MCF 10A (cell line): ENCODE measurements around the gene ZDHHC22. TPM values are rescaled to one million over a fixed set of nuclear protein-coding genes. Genes with fewer than 3 reads are reported as not detected.
A peak's percentile ranks its signal among the peaks of the same experiment; 100 is the strongest.

ENCODE experiments used
- BruUV-seq: library from RNA; stranded (reverse); fragments of 400-500 nt; replicated peaks from 2 replicates; lab custom pipeline; 2021; lab: Mats Ljungman, UMichigan
- CTCF ChIA-PET: fragments of 300-600 bp; sonication (Branson Sonifier 250); formaldehyde crosslinking; extraction: SDS; loops from one replicate; lab custom pipeline; 2021; ENCODE audit warnings: antibody characterized with exemption, inconsistent platforms; lab: Yijun Ruan, JAX
- POLR2A ChIA-PET: fragments of 300-600, 350-650 bp; sonication (Branson Sonifier 250); formaldehyde crosslinking; extraction: SDS; loops from one replicate; lab custom pipeline; 2020; ENCODE audit warnings: antibody characterized with exemption, inconsistent platforms; lab: Yijun Ruan, JAX
- DNase-seq: peaks from one replicate; pipeline ENCODE4 v3.0.0-alpha.2; 2018; ENCODE audit not compliant: unreplicated experiment
- H3K27ac Mint-ChIP-seq: one replicate; pipeline ENCODE4 v1.8.0; 2022; ENCODE audit warnings: mild to moderate bottlenecking, low read depth, mixed read lengths; ENCODE audit not compliant: unreplicated experiment
- H3K27me3 Mint-ChIP-seq: one replicate; pipeline ENCODE4 v1.8.0; 2022; ENCODE audit warnings: mixed read lengths; ENCODE audit not compliant: insufficient read depth, unreplicated experiment
- H3K36me3 Mint-ChIP-seq: one replicate; pipeline ENCODE4 v1.8.0; 2022; ENCODE audit warnings: mild to moderate bottlenecking, moderate library complexity, mixed read lengths; ENCODE audit not compliant: insufficient read depth, unreplicated experiment
- H3K4me1 Mint-ChIP-seq: one replicate; pipeline ENCODE4 v1.8.0; 2022; ENCODE audit warnings: mixed read lengths; ENCODE audit not compliant: insufficient read depth, unreplicated experiment
- H3K4me3 Mint-ChIP-seq: one replicate; pipeline ENCODE4 v1.8.0; 2022; ENCODE audit warnings: mild to moderate bottlenecking, moderate library complexity, mixed read lengths; ENCODE audit not compliant: unreplicated experiment
- H3K9me3 Mint-ChIP-seq: one replicate; pipeline ENCODE4 v1.8.0; 2022; ENCODE audit warnings: mixed read lengths; ENCODE audit not compliant: unreplicated experiment
- intact Hi-C: fragments of 100-400 bp; cut with micrococcal nuclease; formaldehyde crosslinking; loops from 2 replicates; pipeline ENCODE4 v1.14.1; 2022
- total RNA-seq: library from RNA; stranded (reverse); gene quantifications from 2 replicates; pipeline ENCODE4 v1.2.3, GENCODE V29; 2022
- TF ChIP-seq, protein P1 (sequence below): fragments of 200-600 bp; IDR thresholded peaks from one replicate; pipeline ENCODE4 v1.8.0; 2022; ENCODE audit warnings: antibody characterized with exemption, mild to moderate bottlenecking; ENCODE audit not compliant: unreplicated experiment

ZDHHC22 gene
- total RNA-seq, 1 experiment from 2014 or later, result not detected

DNA sequence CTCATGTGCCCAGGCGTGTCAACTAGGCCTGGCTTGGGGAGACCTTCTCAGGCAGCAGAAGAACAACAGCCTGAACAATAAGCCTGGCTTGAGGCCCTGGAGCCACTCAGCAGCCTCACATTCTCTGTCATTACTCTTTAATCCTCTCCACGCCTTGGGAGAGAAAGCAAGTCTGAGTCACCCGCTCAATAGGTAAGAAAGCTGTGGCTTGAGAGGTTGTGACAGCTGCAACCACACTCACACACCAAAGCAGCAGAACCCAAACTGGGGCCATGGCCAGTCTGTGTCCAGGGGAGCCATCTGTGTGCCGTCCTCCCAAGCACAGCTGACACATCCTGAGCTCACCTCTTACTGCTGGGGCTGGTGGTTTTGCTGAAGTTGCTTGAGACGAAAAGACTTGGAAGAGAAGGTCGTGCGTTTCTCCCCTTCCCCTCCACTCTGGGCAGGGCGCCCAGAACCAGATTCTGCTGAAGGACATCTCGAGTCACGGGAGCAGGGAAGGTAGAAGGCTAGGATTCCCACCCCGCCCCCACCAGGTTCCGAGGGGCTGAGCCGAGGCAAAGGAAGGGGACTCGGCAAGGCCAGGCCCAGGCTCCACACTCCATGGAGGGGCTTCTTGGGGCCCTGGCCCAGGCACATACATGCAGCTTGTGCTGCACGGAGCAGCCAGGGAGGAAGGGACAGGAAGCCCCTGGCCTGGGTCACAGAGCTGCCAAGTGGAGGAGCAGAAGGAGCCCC is 45.5 kb upstream of the ZDHHC22 start:
- no peaks in the 10 kb centered on the region for H3K9me3 Mint-ChIP-seq
- H3K4me1 Mint-ChIP-seq, result peaks cover 41% of the 10 kb centered on the region
- peak overlapping the region; percentile 21 for H3K4me3 Mint-ChIP-seq
- no TSS peak for BruUV-seq
- DNase-seq, result peak; percentile 85
- CTCF ChIA-PET, result interaction anchor here (1.0 to 7.6 kb wide), 5 partner anchors 25 to 129 kb away, joined by 3 to 44 read pairs (median 6); no protein-coding TSS in a partner anchor
- H3K27me3 Mint-ChIP-seq, result no peaks in the 10 kb centered on the region
- H3K36me3 Mint-ChIP-seq, result peaks cover 9% of the 10 kb centered on the region
- TF ChIP-seq, protein P1, sequence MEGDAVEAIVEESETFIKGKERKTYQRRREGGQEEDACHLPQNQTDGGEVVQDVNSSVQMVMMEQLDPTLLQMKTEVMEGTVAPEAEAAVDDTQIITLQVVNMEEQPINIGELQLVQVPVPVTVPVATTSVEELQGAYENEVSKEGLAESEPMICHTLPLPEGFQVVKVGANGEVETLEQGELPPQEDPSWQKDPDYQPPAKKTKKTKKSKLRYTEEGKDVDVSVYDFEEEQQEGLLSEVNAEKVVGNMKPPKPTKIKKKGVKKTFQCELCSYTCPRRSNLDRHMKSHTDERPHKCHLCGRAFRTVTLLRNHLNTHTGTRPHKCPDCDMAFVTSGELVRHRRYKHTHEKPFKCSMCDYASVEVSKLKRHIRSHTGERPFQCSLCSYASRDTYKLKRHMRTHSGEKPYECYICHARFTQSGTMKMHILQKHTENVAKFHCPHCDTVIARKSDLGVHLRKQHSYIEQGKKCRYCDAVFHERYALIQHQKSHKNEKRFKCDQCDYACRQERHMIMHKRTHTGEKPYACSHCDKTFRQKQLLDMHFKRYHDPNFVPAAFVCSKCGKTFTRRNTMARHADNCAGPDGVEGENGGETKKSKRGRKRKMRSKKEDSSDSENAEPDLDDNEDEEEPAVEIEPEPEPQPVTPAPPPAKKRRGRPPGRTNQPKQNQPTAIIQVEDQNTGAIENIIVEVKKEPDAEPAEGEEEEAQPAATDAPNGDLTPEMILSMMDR, result no peak
- POLR2A ChIA-PET, result interaction anchor here (0.5 to 1.8 kb wide), 7 partner anchors 12 to 1387 kb away, joined by 3 to 9 read pairs (median 5); partner anchors contain the start of genes SAMD15 and TMED8
- intact Hi-C loops, result no loop called here
- H3K27ac Mint-ChIP-seq, result peak overlapping the region; percentile 81

DNA sequence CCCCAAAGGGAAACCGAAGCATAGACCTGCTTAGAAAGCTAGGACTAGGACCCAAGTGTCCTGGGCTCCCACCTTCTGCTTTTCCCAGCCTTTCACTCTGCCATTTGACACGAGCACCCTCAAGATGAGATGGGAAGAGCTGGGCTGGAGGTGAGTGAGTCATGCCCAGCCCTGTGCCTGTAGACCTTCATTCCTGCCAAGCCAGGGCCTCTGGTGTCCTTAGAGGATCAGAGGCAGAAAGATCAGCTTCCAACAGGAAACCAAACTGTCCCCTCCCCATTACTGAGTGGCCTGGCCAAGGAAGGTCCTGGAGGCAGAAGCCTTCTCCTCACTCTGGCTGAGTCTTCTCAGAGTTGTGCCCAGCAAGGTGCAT is 43.5 kb upstream of the ZDHHC22 start:
- Mint-ChIP-seq H3K27me3 (no peaks in the 10 kb centered on the region), H3K9me3 (no peaks in the 10 kb centered on the region), H3K27ac (peak overlapping the region; percentile 83), H3K4me1 (peaks cover 41% of the 10 kb centered on the region), H3K4me3 (peak overlapping the region; percentile 45), H3K36me3 (peaks cover 9% of the 10 kb centered on the region)
- BruUV-seq, result no TSS peak
- peak; percentile 68 for DNase-seq
- ChIA-PET POLR2A (interaction anchor here (0.6 to 2.7 kb wide), 10 partner anchors 9 to 1084 kb away, joined by 3 to 8 read pairs (median 4); partner anchors contain the start of genes GSTZ1 and POMT2), CTCF (interaction anchor here (0.6 to 7.6 kb wide), 8 partner anchors 13 to 365 kb away, joined by 3 to 44 read pairs (median 4); no protein-coding TSS in a partner anchor)
- TF ChIP-seq, protein P1, result no peak
- intact Hi-C loops, result no loop called here

DNA sequence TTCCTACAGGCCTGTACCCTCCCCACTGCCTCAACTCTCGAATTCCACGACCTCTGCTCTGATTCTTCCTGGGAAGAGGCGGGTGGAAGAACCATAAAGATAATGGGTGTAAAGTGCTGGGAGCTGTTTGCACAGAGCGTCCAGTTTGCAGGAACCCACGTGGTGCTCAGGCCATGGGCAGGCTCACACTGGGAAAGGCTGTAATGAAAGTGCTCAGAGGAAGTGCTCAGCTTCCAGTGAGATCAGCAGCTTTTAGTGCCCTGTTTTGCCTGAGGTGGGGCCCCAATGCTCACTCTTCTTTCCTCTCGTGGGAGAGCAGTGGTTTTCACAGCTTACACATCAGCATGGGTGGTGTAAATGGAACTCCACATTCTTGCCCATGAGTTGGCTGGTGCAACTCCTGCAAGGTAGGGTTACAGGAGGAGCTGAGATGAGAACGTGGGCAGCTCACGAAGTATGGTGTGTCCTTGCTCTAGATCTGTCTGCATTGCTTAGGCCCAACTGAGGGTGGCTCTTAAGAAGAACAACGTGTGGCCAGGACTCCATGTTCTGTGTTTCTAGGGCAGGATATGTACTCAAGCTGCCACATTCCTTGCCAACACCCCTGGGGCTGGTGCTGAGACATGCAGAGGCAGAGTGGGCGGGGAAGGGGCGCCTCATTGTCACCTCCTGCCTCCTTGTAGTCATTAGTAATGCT is 43.0 kb upstream of the ZDHHC22 start:
- intact Hi-C loops, result no loop called here
- TF ChIP-seq, protein P1, result no peak
- POLR2A ChIA-PET, result interaction anchor here (0.8 to 2.7 kb wide), 8 partner anchors 9 to 137 kb away, joined by 3 to 8 read pairs (median 4); partner anchors contain the start of genes GSTZ1 and POMT2

More for the DNA sequence above, 43.0 kb upstream of the ZDHHC22 start:
- H3K4me1 Mint-ChIP-seq, result peaks cover 41% of the 10 kb centered on the region
- no TSS peak for BruUV-seq
- DNase-seq, result peak; percentile 65
- no peaks in the 10 kb centered on the region for H3K27me3 Mint-ChIP-seq
- peak overlapping the region; percentile 45 for H3K4me3 Mint-ChIP-seq
- peak overlapping the region; percentile 83 for H3K27ac Mint-ChIP-seq
- H3K36me3 Mint-ChIP-seq, result peaks cover 9% of the 10 kb centered on the region
- CTCF ChIA-PET, result interaction anchor here (0.6 to 7.6 kb wide), 9 partner anchors 12 to 366 kb away, joined by 3 to 44 read pairs (median 4); no protein-coding TSS in a partner anchor
- no peaks in the 10 kb centered on the region for H3K9me3 Mint-ChIP-seq
